HG03097 (cell line): ENCODE data around the gene HDAC9.
"Not testable (repeated sequence)": the region's sequence is repeated elsewhere in the genome, so short reads cannot be mapped to it uniquely, and the experiment has no call there.

ENCODE experiments used
- ATAC-seq: cut with Tn5 transposase; IDR thresholded peaks from one replicate; pipeline ENCODE4 v1.9.1; 2021; ENCODE audit not compliant: unreplicated experiment, low FRiP score

The HDAC9 gene

GRCh38 chr7:18993933-18994668 lies 498.6 kb downstream of the HDAC9 start:
- ATAC-seq = no peak

GRCh38 chr7:18995270-18995671 lies 499.7 kb downstream of the HDAC9 start:
- ATAC-seq = no peak

GRCh38 chr7:18995811-18996426 lies 500.4 kb downstream of the HDAC9 start:
- ATAC-seq = no peak

GRCh38 chr7:18996583-18996982 lies 501.0 kb downstream of the HDAC9 start:
- no peak for ATAC-seq

DNA sequence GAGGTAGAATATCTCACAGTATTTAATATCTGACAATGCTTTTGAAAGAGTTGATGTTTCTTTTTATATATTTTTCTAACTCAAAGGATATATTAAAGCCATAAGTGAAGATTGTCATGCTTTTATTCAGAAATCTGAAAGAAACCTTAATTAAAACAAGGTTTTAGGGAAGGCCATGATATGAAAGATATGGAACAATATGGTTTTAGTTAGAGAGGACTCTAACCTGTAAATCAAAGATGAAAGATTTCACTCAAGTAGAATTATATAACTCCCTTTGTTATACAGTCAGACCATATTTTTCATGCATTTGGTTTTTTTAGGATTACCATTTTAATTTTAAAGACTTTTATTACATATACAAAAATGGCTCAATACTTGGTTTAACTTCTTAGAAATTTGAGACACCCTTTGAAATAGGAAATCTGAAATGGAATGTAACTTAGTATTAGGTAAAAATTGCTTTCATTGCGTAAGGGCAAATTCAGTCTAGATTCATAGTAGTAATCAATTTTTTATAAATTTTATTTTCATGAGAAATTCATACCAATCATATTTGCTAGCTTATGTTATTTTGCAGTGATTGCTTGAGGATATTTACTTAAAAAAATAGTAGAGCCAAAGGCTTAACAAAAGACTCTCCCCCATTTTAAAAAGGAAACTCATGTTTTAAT lies 502.1 kb downstream of the HDAC9 start:
- ATAC-seq = no peak

- ATAC-seq = no peak
Measured at GRCh38 chr7:19000410-19000809, 504.9 kb downstream of the HDAC9 start.

- no peak for ATAC-seq
Measured at GRCh38 chr7:19001854-19002253, 506.3 kb downstream of the HDAC9 start.

DNA sequence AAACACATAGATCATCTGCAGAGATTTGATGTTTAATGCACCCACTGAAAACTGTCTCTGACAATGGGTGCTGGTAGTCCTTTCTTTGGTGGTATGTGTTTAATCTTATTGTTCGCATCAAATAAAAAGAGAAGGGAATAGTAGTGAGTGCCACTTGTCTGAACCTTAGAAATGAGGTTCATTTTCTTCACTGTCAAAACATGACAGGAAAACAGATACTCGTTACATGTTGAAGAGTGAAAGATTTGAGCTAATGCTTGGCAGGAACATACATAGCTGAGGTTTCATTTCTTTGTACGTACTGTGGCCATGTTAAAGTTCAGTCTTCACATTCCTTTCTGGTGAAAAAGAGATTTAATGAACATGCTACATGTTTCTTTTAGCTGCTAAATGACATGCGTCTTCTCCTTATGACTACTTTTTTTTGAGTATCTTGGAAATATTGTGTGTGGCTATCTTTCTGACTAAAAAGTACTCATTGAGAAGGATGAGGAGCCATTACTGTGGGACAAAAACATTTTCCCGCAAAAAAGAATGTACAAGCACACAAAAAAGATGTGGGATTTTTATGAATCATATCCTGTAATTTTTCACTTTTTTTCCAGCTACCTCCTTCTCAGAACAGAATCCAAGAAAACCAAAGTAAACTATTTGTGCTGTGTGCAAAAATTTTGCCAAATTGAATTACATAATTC lies 513.8 kb downstream of the HDAC9 start:
- ATAC-seq = no peak

DNA sequence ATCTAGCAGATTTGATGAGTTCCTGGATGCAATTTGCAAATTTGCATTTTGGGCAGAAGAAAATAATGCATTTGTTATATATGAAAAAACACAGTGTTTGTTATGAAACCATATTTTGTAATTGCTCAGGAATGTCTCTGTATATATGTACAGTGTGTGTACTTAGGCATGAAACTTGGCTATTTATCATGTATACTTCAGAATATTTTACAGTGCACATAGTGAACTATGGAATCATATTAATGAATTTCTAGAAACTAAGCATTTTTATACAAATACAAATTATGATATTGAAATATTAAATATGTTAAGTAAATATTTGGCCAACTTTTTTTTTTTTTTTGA lies 514.4 kb downstream of the HDAC9 start:
- ATAC-seq = no peak

DNA sequence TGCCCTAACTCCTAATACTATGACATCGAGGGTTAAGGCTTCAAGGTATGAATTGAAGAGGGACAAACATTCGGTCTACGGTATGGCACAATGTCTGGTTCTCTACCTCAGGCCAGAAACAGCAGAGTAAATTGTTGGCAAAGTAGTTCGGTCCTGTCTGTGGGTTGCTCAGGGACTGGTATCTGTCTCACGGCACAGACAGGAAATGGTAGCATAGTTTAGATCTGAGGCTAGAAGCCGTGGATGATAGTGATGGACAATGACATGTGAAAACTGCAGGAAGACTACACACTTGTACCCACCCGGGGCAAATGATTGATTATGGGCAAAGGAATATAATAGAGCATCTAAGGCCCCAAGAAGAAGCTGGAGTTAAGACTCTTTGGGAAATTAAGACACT lies 515.7 kb downstream of the HDAC9 start:
- no peak for ATAC-seq

DNA sequence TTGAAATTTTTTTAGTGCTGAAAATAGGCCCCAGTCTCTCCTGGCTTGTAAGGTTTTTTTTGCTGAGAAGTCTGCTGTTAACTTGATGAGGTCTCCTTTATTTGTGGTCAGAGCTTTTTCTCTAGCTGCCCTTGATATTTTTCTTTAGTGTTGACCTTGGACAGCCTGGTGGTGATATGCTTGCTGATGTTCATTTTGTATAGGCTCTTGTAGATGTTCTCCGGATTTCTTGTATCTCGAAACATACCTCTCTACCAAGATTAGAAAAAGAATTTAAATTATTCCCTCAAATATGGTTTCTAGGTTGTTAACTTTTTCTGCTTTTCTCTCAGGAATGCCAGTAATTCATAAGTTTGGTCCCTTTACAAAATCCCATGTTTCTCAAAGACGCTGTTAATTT lies 519.5 kb downstream of the HDAC9 start:
- no peak for ATAC-seq

GRCh38 chr7:19016140-19016539 lies 520.6 kb downstream of the HDAC9 start:
- ATAC-seq = no peak

DNA sequence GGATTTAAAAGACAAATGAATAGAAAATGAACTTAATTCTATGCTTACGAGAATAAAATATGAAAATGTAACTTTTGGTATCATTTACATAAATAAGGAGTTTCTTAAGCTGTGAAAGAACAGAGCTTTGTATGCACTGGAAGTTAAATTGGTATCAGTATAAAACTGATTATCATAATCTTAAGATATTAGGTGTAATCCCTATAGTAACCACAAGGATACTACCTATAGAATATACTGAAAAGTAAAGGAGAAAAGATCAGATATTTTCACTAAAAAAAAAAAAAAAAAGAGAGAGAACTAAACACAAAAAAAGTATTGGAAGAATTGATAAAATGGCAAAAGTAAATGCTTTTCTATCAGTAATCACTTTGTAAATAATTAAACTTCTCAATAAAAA lies 521.8 kb downstream of the HDAC9 start:
- ATAC-seq = no peak

DNA sequence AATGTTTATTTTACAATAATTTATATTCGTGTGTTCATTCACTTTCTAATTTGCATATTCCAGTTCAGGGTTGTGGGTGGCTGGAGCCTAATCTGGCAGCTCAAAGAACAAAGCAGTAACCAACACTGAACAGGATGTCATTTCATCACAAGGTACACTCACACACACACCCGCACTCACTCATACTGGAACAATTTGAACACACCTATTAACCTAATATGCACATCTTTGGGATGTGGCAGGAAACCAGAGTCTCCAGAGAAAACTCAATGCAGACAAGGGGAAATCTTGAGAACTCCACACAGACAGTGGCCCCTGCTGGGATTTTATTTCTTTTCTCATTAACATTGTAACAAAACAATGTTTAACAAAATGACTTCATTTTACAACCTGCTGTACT lies 524.5 kb downstream of the HDAC9 start:
- no peak for ATAC-seq

GRCh38 chr7:19020711-19021110 lies 525.2 kb downstream of the HDAC9 start:
- ATAC-seq = no peak

DNA sequence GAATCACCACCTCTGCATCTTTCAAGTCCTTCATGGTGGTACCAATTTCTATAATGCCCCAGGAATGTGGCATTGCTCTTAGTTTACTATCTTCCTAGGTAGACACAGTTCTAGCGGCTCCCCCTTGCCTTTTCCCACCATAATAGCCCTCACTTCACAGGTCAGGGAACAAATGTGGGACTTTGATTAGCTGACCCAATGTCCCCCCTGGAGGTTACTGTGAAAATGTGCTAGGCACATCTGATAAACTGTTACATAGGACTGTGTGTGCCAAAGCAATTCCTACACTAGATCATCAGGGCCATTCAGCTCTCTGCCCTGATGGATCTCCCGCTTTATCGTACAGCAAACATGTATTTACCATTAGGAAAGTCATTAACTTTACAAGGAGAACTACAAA lies 527.9 kb downstream of the HDAC9 start:
- no peak for ATAC-seq

GRCh38 chr7:19024261-19024660 lies 528.7 kb downstream of the HDAC9 start:
- ATAC-seq = no peak

DNA sequence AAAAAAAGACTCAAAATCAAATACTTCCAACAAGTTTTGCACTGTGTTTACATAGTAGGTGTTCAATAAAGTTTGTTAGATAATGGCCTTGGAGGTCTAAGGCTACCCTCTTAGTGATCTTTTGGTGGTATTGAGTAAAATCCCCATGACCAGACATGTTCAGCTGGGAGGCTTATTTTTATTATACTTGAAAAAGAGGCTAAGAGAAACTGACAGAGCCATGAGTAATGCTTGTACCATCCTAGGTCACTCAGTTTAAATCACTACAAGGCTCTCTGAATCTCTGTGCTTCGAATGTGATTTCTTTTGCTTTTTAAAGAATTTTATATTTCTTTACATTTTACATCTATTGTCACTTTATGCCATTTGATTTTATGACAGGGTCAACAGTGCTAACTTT lies 531.3 kb downstream of the HDAC9 start:
- ATAC-seq = no peak

- ATAC-seq = no peak
Measured at GRCh38 chr7:19030281-19030680, 534.7 kb downstream of the HDAC9 start.

- ATAC-seq = not testable (repeated sequence)
Measured at GRCh38 chr7:19032942-19033341, 537.4 kb downstream of the HDAC9 start.

GRCh38 chr7:19051767-19052375 lies 556.3 kb downstream of the HDAC9 start:
- ATAC-seq = no peak
